ENCODE results near the gene ZBTB21. TPM values are rescaled to one million over a fixed set of nuclear protein-coding genes. Genes with fewer than 3 reads are reported as not detected.
"Not testable (repeated sequence)": the region's sequence is repeated elsewhere in the genome, so short reads cannot be mapped to it uniquely, and the experiment has no call there.

ZBTB21 gene
- total RNA-seq, 1 donor from 2014 or later, result 8.4 TPM

DNA sequence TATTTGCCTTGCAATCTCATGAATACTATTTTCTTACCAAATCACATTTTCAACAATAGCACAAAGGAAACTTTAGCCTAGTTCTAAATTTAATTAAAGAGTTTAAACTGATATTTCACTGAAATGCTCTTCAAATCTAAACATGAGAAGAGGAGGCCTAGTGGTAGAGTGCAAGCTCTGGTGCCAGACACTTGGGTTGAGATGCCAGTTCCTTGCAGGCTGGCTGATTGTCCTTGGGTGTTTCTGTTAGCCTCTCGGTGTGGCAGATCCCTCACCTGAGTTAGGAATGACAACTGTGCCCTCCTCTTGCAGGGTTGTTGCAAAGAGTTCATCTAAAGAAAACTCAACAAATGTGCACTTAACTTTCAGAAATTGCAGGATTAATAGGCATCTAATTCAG is 12.5 kb downstream of the ZBTB21 start:
- Mint-ChIP-seq H3K4me3 (ENCODE audit: unreplicated experiment) (no peak overlapping the region), H3K27ac (ENCODE audit: unreplicated experiment) (no peak overlapping the region), H3K4me1 (ENCODE audit: unreplicated experiment) (peaks cover 2% of the 10 kb centered on the region), H3K27me3 (ENCODE audit: unreplicated experiment) (peaks cover 1% of the 10 kb centered on the region), H3K36me3 (ENCODE audit: low read depth, unreplicated experiment) (peaks cover 43% of the 10 kb centered on the region), H3K9me3 (ENCODE audit: unreplicated experiment) (peaks cover 9% of the 10 kb centered on the region)
- TF ChIP-seq, protein P1, sequence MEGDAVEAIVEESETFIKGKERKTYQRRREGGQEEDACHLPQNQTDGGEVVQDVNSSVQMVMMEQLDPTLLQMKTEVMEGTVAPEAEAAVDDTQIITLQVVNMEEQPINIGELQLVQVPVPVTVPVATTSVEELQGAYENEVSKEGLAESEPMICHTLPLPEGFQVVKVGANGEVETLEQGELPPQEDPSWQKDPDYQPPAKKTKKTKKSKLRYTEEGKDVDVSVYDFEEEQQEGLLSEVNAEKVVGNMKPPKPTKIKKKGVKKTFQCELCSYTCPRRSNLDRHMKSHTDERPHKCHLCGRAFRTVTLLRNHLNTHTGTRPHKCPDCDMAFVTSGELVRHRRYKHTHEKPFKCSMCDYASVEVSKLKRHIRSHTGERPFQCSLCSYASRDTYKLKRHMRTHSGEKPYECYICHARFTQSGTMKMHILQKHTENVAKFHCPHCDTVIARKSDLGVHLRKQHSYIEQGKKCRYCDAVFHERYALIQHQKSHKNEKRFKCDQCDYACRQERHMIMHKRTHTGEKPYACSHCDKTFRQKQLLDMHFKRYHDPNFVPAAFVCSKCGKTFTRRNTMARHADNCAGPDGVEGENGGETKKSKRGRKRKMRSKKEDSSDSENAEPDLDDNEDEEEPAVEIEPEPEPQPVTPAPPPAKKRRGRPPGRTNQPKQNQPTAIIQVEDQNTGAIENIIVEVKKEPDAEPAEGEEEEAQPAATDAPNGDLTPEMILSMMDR (IDR thresholded peaks at IDR 0.05; ENCODE audit: unreplicated experiment), result no peak
- DNase-seq (ENCODE audit: low spot score), result no peak

DNA sequence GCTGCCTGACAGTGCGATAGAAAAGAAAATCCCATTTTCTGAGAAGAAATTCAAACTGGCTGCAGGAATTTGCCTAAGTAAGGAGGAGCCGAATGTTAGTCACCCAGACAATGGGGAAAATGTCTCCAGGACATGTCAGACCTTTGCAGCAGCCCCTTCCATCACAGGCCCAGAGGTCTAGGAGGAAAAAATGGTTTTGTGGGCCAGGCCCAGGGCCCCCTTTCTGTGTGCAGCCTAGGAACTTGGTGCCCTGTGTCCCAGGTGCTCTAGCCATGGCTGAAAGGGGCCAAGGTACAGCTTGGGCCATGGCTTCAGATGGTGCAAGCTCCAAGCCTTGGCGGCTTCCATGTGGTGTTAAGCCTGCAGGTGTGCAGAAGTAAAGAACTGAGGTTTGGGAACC is 14.6 kb downstream of the ZBTB21 start:
- peaks cover 47% of the 10 kb centered on the region for H3K36me3 Mint-ChIP-seq (ENCODE audit: low read depth, unreplicated experiment)
- H3K27ac Mint-ChIP-seq (ENCODE audit: unreplicated experiment), result no peak overlapping the region
- H3K27me3 Mint-ChIP-seq (ENCODE audit: unreplicated experiment), result no peaks in the 10 kb centered on the region
- H3K4me1 Mint-ChIP-seq (ENCODE audit: unreplicated experiment), result no peaks in the 10 kb centered on the region
- DNase-seq (ENCODE audit: low spot score), result no peak
- TF ChIP-seq, protein P1 (IDR thresholded peaks at IDR 0.05; ENCODE audit: unreplicated experiment), result no peak
- H3K9me3 Mint-ChIP-seq (ENCODE audit: unreplicated experiment), result peaks cover 9% of the 10 kb centered on the region
- H3K4me3 Mint-ChIP-seq (ENCODE audit: unreplicated experiment), result peak overlapping the region; percentile 40

- not testable (repeated sequence) for H3K27me3 Mint-ChIP-seq (ENCODE audit: unreplicated experiment); H3K4me3 Mint-ChIP-seq (ENCODE audit: unreplicated experiment); H3K4me1 Mint-ChIP-seq (ENCODE audit: unreplicated experiment); DNase-seq (ENCODE audit: low spot score); H3K27ac Mint-ChIP-seq (ENCODE audit: unreplicated experiment); H3K9me3 Mint-ChIP-seq (ENCODE audit: unreplicated experiment)
- peaks cover 47% of the 10 kb centered on the region for H3K36me3 Mint-ChIP-seq (ENCODE audit: low read depth, unreplicated experiment)
These were observed 15.5 kb downstream of the ZBTB21 start for GRCh38 chr21:41994613-41995012.

- no peaks in the 10 kb centered on the region for H3K4me1 Mint-ChIP-seq (ENCODE audit: unreplicated experiment)
- no peak overlapping the region for H3K4me3 Mint-ChIP-seq (ENCODE audit: unreplicated experiment)
- TF ChIP-seq, protein P1 (IDR thresholded peaks at IDR 0.05; ENCODE audit: unreplicated experiment), result no peak
- no peaks in the 10 kb centered on the region for H3K27me3 Mint-ChIP-seq (ENCODE audit: unreplicated experiment)
- no peak for DNase-seq (ENCODE audit: low spot score)
- peaks cover 45% of the 10 kb centered on the region for H3K36me3 Mint-ChIP-seq (ENCODE audit: low read depth, unreplicated experiment)
- H3K27ac Mint-ChIP-seq (ENCODE audit: unreplicated experiment), result no peak overlapping the region
- peaks cover 9% of the 10 kb centered on the region for H3K9me3 Mint-ChIP-seq (ENCODE audit: unreplicated experiment)
These were observed 16.4 kb downstream of the ZBTB21 start for GRCh38 chr21:41993744-41994143.

- TF ChIP-seq, protein P1 (IDR thresholded peaks at IDR 0.05; ENCODE audit: unreplicated experiment), result no peak
- H3K27me3 Mint-ChIP-seq (ENCODE audit: unreplicated experiment), result peaks cover 2% of the 10 kb centered on the region
- no peak for DNase-seq (ENCODE audit: low spot score)
- no peak overlapping the region for H3K27ac Mint-ChIP-seq (ENCODE audit: unreplicated experiment)
- peaks cover 9% of the 10 kb centered on the region for H3K9me3 Mint-ChIP-seq (ENCODE audit: unreplicated experiment)
- no peaks in the 10 kb centered on the region for H3K4me1 Mint-ChIP-seq (ENCODE audit: unreplicated experiment)
- H3K36me3 Mint-ChIP-seq (ENCODE audit: low read depth, unreplicated experiment), result peaks cover 41% of the 10 kb centered on the region
- no peak overlapping the region for H3K4me3 Mint-ChIP-seq (ENCODE audit: unreplicated experiment)
These were observed 17.6 kb downstream of the ZBTB21 start for GRCh38 chr21:41992576-41992975.

GRCh38 chr21:41991659-41992058 is 18.5 kb downstream of the ZBTB21 start:
- Mint-ChIP-seq H3K9me3 (ENCODE audit: unreplicated experiment) (peaks cover 6% of the 10 kb centered on the region), H3K4me1 (ENCODE audit: unreplicated experiment) (no peaks in the 10 kb centered on the region), H3K4me3 (ENCODE audit: unreplicated experiment) (no peak overlapping the region), H3K27me3 (ENCODE audit: unreplicated experiment) (peaks cover 2% of the 10 kb centered on the region), H3K27ac (ENCODE audit: unreplicated experiment) (no peak overlapping the region), H3K36me3 (ENCODE audit: low read depth, unreplicated experiment) (peaks cover 38% of the 10 kb centered on the region)
- no peak for DNase-seq (ENCODE audit: low spot score)
- TF ChIP-seq, protein P1 (IDR thresholded peaks at IDR 0.05; ENCODE audit: unreplicated experiment), result no peak

All from endothelial cell (in vitro differentiated cells).